NCI-H774 (cell line): ENCODE results near the gene MOV10.
"Not testable (repeated sequence)": the region's sequence is repeated elsewhere in the genome, so short reads cannot be mapped to it uniquely, and the experiment has no call there.

Experiments used
- DNase-seq: peaks from one replicate; lab custom pipeline; 2025; lab: John Stamatoyannopoulos, UW

The MOV10 gene

GRCh38 chr1:112714313-112715263, 40.1 kb downstream of the MOV10 start:
- DNase-seq, result no peak

GRCh38 chr1:112715264-112716053, 41.0 kb downstream of the MOV10 start, which contains the start of gene PPM1J:
Gene PPM1J (minus strand): TSS chr1:112715332. CDS start chr1:112715301, 31 bp downstream.
- peak; percentile 87 for DNase-seq

- DNase-seq, result peak; percentile 73
These were observed 41.8 kb downstream of the MOV10 start for GRCh38 chr1:112716133-112716720.

DNA sequence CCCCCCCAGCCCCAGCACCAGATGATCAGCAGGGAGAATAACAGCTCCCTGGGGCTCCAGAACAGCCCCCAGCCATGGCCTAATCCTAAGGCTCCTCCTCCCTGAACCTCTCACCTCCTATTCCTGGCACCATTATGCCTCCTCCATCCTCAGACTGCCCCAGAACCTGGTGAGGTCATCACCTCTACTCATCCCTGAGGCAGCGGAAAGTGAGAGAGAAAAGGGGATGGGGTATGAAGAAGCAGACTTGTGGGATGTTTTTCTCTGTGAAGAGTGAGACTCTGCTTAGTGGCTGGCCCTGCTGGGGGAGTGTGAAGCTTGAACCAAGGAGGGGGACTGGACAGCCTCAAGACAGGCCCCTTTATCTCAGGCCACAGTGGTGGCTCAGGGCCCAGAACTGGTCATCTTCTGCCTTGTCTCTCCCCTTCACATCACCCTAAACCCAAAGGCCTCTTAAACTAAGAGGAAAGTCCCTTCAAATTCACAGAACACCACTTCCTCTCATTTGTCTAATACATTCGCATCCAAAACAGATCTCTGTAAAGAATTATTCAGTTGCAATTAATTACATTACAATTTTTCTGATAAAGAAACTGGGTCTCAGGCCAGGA, 42.9 kb downstream of the MOV10 start:
- DNase-seq, result no peak

DNA sequence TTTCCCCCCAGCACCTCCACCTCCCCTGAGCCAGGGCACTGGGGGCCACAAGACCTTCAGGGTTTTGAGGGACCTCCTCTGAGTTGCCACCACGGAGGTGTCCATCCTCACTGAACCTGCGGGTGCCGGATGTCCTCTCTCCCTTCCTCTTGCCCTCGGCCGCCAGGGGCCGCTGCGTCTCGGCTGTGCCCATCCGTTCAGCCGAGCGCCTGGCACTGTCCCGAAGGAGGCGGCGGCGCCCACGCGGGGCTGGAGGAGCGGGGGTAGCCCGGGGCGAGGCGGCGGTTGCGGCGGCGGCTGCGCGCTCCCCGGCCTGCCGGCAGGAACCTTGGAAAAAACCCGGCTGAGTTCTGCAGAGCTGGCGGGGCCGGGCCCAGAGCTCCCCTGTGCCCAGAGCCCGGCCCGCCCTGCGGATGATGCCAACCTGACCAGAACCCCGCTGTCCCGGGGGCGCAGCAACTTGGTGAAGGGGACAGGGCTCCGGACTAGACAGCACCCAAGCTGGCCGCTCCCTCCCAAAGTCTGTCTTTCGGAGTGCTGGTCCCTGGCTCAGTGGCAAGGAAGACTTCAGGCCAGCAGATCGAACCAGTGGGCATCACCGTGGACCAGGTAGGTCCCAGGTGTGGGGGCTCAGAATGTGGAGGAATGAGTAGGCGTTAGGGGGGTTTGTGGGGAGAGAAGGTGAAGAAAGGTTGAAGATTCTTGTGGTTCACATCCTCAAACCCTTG, 44.4 kb downstream of the MOV10 start:
- DNase-seq, result peak; percentile 46

GRCh38 chr1:112719706-112720105, 45.2 kb downstream of the MOV10 start:
- DNase-seq, result no peak

DNA sequence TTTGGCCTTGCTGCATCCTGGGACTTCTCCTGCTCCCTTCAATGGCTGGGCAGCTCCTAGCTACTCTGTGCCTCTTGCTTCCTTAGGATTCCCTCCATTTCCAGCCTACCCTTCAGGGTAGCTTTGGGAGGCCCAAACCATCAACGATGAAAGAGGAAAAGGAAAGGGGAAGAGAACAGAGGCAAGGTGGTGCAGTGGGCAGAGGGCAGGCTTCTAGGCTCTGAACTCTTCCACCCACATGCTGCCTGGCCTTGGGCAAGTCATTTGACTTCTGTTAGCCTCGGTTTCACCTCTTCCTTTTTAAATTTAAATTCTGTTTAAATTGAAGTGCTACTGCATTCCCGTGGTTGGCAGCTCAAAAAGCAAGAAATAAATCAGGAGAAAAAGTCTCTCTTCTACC, 46.3 kb downstream of the MOV10 start:
- no peak for DNase-seq

- not testable (repeated sequence) for DNase-seq
These were observed 46.8 kb downstream of the MOV10 start for GRCh38 chr1:112721294-112721693.

GRCh38 chr1:112721966-112722524, 47.6 kb downstream of the MOV10 start:
- no peak for DNase-seq

DNA sequence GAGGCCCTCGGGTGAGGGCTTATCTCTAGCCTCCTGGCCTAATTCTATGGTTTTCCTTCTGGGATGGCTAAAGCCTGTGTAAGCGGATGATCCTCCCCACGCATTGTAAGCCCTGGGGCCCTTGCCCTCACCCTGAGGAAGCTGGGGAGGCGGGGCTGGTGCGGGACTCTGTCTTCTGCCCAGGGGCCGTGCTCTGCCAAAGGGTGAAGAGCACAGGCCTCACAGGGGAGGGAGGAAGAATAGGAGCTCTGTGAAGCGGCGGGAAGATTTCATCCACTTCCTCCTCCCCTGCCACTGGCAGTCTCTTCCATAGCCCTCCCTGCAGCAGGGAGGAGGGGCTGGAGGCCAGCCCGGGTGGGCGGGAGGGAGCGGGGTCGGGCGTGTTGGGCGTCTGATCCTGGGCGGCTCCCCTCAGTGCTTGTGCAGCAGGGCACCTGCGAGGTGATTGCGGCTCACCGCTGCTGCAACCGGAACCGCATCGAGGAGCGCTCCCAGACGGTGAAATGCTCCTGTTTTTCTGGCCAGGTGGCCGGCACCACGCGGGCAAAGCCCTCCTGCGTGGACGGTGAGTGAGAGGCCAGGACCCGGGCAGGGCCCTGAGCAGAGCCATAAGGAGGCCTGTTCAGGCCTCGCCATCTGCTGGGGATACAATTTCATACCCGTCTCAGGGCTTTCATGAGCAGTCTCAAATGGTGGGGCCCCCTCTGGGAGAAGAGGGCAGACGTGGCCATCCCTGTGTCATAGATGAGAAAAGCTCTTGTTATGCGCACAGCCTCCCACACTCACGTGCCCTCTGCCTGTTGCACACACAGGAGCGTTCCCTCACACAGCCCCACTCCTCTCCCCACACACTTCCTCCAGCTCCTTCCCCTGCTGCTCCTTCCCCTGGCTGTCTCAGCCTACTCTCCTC, 48.4 kb downstream of the MOV10 start:
- no peak for DNase-seq

DNA sequence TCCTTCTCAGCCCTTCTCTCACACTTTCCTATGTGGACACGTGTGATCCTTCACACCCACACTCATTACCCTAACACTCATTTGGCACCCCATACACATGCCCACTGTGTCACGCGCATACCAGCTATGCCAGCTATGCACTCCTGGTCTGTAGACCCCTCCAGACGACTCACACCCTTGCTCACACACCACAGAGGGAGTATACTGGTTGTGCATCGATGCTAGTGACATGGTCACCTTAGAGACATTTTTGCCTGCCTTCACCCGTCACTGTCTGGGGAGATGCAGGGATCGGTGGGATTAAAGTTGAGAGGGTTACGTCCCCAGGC, 49.0 kb downstream of the MOV10 start:
- no peak for DNase-seq

DNA sequence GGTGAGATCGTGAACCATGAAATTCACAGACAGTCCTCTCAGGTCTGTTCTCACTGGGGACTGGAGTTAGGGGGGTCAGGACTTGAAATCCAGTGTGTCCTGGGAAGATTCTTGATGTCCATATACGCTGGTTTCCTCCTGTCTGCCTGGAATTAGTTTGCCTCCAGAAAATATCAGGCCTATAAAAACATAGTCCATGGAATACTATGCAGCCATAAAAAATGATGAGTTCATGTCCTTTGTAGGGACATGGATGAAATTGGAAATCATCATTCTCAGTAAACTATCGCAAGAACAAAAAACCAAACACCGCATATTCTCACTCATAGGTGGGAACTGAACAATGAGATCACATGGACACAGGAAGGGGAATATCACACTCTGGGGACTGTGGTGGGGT, 49.8 kb downstream of the MOV10 start:
- not testable (repeated sequence) for DNase-seq

- no peak for DNase-seq
These were observed 53.3 kb downstream of the MOV10 start for GRCh38 chr1:112727716-112728115.

DNA sequence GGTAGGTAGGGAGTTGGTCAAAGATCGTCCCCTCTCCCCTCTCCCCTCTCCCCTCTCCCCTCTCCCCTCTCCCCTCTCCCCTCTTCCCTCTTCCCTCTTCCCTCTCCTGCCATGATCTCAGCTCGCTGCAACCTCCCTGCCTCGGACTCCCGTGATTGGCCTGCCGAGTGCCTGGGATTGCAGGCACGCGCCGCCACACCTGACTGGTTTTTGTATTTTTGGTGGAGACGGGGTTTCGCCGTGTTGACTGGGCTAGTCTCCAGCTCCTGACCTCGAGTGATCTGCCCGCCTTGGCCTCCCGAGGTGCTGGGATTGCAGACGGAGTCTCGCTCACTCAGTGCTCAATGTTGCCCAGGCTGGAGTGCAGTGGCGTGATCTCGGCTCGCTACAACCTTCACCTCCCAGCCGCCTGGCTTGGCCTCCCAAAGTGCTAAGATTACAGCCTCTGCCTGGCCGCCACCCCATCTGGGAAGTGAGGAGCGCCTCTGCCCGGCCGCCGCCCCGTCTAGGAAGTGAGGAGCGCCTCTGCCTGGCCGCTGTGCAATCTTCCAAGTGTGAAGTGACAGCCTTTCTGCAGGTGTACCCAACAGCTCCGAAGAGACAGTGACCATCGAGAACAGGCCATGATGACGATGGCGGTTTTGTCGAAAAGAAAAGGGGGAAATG, 54.0 kb downstream of the MOV10 start:
- DNase-seq, result not testable (repeated sequence)

- not testable (repeated sequence) for DNase-seq
These were observed 54.6 kb downstream of the MOV10 start for GRCh38 chr1:112729011-112729410.

GRCh38 chr1:112729909-112730308, 55.5 kb downstream of the MOV10 start:
- no peak for DNase-seq

DNA sequence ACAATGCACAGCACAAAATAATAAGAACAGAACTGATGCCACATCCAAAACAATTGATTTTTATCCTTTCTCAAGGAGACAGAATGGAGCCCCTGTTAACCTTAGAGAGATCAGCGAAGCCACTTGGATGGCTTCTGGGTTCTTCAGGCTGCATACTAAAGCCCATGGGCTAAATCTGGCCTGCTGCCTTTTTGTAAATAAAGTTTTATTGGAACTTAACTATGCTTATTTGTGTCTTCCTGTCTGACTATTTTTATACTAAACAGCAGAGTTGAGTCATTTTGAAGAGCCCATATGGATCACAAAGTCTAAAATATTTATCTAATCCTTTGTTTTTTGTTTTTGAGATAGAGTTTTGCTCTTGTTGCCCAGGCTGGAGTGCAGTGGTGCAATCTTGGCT, 57.0 kb downstream of the MOV10 start:
- DNase-seq, result no peak

- DNase-seq, result no peak
These were observed 61.3 kb downstream of the MOV10 start for GRCh38 chr1:112735752-112736151.

DNA sequence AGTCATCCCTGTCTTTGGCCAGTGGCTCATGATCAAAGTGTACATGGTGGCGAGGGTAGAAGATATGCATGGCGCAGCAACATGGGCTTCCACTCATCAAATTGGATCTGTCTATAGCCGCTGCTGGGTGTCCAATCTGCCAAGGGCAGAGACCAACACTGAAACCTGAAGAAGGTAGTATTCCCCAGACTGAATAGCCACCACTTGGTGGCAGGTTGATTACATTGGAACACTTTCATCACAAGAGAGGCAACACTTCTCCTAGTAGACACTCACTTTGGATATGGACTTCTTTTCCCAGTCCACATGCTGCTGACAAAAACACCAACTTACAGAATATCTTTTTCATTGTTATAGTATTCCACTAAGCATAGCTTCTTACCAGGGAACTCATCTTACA, 63.1 kb downstream of the MOV10 start:
- no peak for DNase-seq
